ENCODE measurements around the gene EIPR1.
"Not testable (repeated sequence)": the region's sequence is repeated elsewhere in the genome, so short reads cannot be mapped to it uniquely, and the experiment has no call there.

EIPR1 gene

DNA sequence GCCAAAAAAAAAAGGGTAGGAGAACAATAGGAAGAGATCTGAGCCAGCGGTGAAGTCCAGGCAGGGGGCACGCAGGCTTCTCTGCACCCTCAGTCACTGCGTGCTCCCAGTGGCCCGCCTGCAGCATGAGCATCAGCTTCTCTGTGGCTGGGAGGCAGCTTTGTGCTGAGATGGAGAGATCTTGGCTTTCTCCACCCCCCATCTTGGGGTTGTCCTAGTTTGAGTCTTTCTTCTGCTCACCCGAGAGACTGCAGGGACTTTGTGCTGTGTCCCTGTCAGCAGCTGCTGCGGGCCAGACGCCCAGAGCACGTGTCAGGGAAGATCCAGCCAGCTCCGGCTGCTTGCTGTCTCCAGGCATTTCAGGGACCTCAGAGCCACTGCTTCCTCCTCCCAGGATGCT is 22.2 kb upstream of the EIPR1 start:
- peak in 1 of 2 experiments; percentile 8 for DNase-seq

GRCh38 chr2:3399381-3399780 is 21.8 kb upstream of the EIPR1 start:
- no peak for DNase-seq

DNA sequence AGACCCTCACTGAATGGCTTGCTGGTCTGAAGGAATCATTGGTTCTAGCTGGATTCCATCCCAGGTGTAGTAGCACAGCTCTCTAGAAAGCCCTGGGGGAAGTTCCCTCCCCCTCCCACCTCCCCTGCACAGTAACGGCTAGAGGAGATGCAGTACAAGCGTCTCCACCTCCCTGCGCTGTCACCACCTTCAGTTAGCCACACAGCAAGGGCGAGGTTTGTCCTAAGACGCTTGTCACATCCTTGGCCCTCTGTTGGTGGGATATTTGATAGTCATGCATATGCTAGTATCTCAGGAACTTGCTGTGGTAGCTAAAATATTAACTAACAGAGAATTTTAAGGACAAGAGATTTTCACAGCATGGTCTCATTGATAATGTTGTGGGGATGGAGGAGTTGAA is 21.2 kb upstream of the EIPR1 start:
- DNase-seq: no peak

DNA sequence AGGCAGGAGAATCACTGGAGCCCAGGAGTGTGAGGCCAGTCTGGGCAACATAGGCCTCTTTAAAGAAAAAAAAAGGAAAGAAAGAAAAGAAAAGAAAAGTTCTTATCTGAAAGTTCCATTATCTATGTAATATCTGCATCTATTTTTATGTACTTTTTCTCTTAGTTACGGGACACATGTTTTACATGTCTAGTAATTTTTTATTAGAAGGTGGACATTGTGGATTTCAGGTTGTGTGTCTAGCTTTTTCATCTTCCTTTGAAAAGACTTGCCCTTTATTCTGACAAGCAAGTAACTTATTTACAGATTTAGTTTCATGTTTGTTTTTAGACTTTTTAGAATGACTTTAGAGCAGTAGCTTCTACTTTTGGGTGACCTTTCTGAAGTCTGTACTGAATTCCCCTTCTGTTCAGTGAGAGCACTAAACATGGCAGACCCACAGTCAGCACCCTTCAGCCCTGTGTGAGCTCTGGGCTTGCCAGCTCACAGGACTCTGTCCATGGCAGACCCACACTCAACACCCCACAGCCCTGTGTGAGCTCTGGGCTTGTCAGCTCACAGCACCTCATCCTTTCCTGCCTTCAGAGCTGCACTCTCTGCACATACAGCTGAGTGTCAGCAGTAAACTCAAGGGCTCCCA is 19.4 kb upstream of the EIPR1 start:
- DNase-seq: no peak

GRCh38 chr2:3392216-3392615 is 14.6 kb upstream of the EIPR1 start:
- no peak for DNase-seq

DNA sequence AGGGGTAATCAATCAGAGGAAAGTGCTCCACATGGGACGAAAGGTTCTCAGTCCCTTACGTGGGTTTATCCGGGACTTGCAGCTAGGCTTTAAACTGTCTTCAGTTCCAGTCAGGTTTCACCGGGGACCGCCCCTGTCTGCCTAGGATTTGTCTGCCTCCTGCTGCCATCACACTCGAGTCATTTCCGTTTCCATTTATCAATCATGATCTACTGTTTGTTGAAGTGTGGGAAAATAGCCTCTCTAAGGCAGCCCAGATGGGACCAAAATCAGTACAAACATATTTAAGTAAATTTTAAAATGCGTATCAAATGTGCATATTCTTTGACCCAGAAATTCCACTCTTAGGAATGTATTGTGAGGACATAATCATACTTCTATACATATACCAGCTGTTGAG is 12.4 kb upstream of the EIPR1 start:
- DNase-seq: no peak

GRCh38 chr2:3389193-3389592 is 11.6 kb upstream of the EIPR1 start:
- DNase-seq: no peak

DNA sequence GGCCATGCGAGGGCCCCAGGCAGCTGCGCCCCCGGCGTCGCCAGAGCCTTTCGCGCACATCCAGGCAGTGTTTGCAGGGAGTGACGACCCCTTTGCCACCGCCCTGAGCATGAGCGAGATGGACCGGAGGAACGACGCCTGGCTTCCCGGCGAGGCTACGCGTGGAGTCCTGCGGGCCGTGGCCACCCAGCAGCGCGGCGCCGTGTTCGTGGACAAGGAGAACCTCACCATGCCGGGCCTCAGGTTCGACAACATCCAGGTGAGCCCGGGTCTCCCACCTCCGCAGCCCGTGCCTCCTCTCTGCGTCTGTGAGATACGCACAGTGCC is 10.8 kb upstream of the EIPR1 start:
- no peak for DNase-seq

DNA sequence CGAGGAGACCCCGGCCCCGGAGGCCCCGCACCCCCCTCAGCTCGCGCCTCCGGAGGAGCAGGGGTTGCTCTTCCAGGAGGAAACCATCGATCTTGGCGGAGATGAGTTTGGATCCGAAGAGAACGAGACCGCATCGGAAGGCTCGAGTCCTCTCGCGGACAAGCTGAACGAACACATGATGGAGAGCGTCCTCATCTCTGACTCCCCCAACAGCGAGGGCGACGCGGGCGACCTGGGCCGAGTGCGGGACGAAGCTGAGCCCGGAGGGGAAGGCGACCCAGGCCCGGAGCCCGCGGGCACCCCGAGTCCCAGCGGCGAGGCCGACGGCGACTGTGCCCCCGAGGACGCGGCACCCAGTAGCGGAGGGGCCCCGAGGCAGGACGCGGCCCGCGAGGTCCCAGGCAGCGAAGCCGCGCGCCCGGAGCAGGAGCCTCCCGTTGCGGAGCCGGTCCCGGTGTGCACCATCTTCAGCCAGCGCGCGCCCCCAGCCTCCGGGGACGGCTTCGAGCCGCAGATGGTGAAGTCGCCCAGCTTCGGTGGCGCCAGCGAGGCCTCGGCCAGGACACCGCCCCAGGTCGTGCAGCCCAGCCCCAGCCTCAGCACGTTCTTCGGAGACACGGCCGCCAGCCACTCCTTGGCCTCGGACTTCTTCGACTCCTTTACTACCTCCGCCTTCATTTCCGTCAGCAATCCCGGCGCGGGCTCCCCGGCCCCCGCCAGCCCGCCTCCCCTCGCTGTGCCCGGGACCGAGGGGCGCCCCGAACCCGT is 10.2 kb upstream of the EIPR1 start:
- no peak for DNase-seq

DNA sequence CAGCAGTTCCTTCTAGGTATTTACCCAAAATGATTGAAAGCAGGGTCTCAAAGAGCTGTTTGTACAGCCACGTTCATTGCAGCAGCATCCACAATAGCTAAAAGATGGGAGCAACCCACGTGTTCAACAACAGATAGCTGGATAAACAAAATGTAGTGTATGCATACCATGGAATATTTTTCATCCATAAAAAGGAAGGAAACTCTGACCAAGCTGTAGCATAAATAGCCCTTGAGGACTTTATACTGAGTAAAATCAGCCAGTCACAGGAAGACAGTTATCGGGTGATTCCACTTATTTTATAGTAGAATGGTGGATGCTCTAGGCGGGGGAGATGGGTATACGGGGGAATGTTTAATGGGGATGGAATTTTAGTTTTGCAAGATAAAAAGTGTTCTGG is 9.4 kb upstream of the EIPR1 start:
- DNase-seq: no peak

DNA sequence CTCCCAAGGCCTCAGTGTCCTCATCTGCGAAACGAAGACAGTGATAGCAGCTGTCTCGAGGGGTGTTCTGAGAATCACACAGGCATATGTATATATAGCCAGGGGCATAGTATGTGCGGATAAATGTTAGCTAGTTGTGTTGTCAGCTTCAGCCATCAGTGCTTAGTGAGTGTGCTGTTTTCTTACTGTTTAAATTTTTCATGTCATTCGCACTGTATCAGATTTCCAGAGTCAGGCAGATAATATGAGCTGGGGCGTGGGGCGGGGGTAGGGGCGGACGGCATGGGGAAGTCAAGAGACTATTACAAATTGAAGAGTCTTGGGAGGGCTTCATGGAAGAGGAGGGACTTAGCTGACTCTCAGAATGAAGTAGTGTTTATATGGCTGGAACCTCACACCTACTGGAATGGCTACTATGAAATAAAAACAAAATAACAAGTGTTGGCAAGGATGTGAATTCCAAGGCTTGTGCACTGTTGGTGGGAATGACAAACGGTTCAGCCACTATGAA is 8.9 kb upstream of the EIPR1 start:
- DNase-seq: no peak

GRCh38 chr2:3379647-3380534 is 2.3 kb upstream of the EIPR1 start, which contains the start of gene TRAPPC12:
Gene TRAPPC12 (plus strand): TSS chr2:3379694. CDS start chr2:3387624, 7,930 bp downstream.
- peak; percentile 96 for DNase-seq

DNA sequence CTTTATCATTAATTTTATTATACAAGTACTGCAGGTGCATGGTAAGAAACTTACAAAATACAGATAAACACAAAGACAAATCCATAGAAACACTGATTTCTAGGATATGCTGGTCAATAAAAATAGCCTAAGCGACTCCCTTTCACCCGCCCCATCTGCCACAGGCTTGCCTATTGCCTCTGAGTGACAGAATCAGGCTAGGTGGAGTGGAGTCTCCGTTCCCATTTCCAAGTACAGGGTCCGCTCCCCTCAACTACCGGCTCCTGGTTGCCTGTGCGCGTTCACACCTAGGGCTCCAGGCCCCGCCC is 1.7 kb upstream of the EIPR1 start:
- DNase-seq: no peak

GRCh38 chr2:3377279-3377611 is 373 bp downstream of the EIPR1 start:
- DNase-seq: no peak

DNA sequence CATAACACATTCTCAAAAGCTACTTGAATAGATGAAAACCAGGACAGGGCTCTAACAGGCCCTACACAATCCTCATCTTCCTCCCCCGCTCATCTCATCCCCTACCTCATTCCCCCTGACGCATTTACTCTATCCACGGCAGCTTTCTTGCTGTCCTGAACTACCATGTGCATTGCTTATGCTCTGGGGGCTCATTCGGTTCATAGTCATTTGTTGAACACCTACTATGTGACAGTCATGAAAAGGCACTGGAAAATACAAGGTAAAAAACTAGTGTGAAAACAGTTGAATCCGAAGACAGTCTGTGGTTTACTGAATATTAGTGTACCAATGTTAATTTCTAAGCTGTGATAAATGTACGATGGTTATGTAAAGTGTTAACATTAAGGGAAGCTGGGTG is 797 bp downstream of the EIPR1 start:
- DNase-seq: no peak

GRCh38 chr2:3369340-3370181 is 8.1 kb downstream of the EIPR1 start:
- DNase-seq: not testable (repeated sequence)

DNA sequence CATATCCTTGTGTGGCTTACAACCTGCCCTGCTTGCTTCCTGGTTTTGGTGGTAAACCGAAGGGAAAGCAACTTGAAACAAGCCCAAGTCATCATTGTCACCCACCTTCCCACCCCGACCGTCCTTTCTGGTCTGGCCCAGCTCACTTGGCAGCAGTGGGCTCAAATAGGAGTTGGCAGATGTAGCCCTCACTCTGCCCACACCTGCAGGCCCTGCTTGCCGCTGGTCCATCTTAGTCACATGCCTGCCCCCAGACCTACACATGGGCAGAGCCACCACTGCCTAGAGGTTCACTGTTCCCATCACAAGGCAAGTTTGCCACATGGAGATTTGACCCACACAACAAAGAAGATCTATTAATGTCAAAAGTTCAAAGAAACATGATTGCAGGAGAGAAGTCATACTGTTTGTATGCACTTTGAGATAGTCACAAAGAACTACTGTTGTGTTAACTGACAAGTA is 9.3 kb downstream of the EIPR1 start:
- DNase-seq: no peak

DNA sequence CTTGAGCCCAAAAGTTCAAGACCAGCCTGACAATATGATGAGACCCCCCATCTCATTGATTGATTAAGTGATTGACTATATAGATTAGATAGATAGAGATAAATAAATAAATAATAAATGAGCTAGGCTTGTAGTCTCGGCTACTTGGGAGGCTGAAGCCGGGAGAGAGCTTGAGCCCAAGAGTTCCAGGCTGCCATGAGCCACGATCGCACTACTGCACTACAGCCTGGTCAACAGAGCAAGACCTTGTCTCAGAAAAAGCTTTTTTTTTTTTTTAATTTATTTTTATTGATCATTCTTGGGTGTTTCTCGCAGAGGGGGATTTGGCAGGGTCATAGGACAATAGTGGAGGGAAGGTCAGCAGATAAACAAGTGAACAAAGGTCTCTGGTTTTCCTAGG is 12.4 kb downstream of the EIPR1 start:
- DNase-seq: no peak

GRCh38 chr2:3361518-3362389 is 15.9 kb downstream of the EIPR1 start:
- DNase-seq: no peak

GRCh38 chr2:3357926-3358325 is 19.7 kb downstream of the EIPR1 start:
- DNase-seq: no peak

- DNase-seq: not testable (repeated sequence)
Measured at GRCh38 chr2:3357446-3357845, 20.2 kb downstream of the EIPR1 start.

- DNase-seq: no peak
Measured at GRCh38 chr2:3356799-3357198, 20.8 kb downstream of the EIPR1 start.

All from activated T-cell treated with anti-CD3 and anti-CD28 coated beads, Interleukin-2, amount 50 U/mL, for 48 hours (primary cell).